ENCODE results near the gene MAPKAPK3.
A peak's percentile ranks its signal among the peaks of the same experiment; 100 is the strongest.

Gene MAPKAPK3

GRCh38 chr3:50639055-50639494 is 22.1 kb downstream of the MAPKAPK3 start:
- peak; percentile 69 for DNase-seq (ENCODE audit: low read depth)
- TF ChIP-seq CTCF (conservative IDR thresholded peaks at IDR 0.05; ENCODE audit: low read length) = no peak
- no peak overlapping the region for H3K4me3 ChIP-seq (ENCODE audit: low read length)

- TF ChIP-seq CTCF (conservative IDR thresholded peaks at IDR 0.05; ENCODE audit: low read length) = no peak
- no peak for DNase-seq (ENCODE audit: low read depth)
- no peak overlapping the region for H3K4me3 ChIP-seq (ENCODE audit: low read length)
Measured at GRCh38 chr3:50642382-50642781, 25.4 kb downstream of the MAPKAPK3 start.

- TF ChIP-seq CTCF (conservative IDR thresholded peaks at IDR 0.05; ENCODE audit: low read length) = no peak
- no peak for DNase-seq (ENCODE audit: low read depth)
- H3K4me3 ChIP-seq (ENCODE audit: low read length) = no peak overlapping the region
Measured at GRCh38 chr3:50644561-50644960, 27.6 kb downstream of the MAPKAPK3 start.

GRCh38 chr3:50645378-50645777 is 28.4 kb downstream of the MAPKAPK3 start:
- H3K4me3 ChIP-seq (ENCODE audit: low read length) = no peak overlapping the region
- DNase-seq (ENCODE audit: low read depth) = no peak
- TF ChIP-seq CTCF (conservative IDR thresholded peaks at IDR 0.05; ENCODE audit: low read length) = no peak

- no peak for TF ChIP-seq CTCF (conservative IDR thresholded peaks at IDR 0.05; ENCODE audit: low read length)
- no peak overlapping the region for H3K4me3 ChIP-seq (ENCODE audit: low read length)
- no peak for DNase-seq (ENCODE audit: low read depth)
Measured at GRCh38 chr3:50648313-50648712, 31.4 kb downstream of the MAPKAPK3 start.

GRCh38 chr3:50648944-50649343 is 32.0 kb downstream of the MAPKAPK3 start:
- H3K4me3 ChIP-seq (ENCODE audit: low read length) = no peak overlapping the region
- no peak for DNase-seq (ENCODE audit: low read depth)
- TF ChIP-seq CTCF (conservative IDR thresholded peaks at IDR 0.05; ENCODE audit: low read length) = no peak

- no peak for DNase-seq (ENCODE audit: low read depth)
- no peak overlapping the region for H3K4me3 ChIP-seq (ENCODE audit: low read length)
- TF ChIP-seq CTCF (conservative IDR thresholded peaks at IDR 0.05; ENCODE audit: low read length) = no peak
Measured at GRCh38 chr3:50649451-50649931, 32.5 kb downstream of the MAPKAPK3 start.
